K562 (cell line): ENCODE measurements around the gene RYR1. TPM values are rescaled to one million over a fixed set of nuclear protein-coding genes. Genes with fewer than 3 reads are reported as not detected.
A peak's percentile ranks its signal among the peaks of the same experiment; 100 is the strongest.

Experiments used
- NCOA4 ChIP-seq: fragments of 450-650 bp; IDR thresholded peaks from 2 replicates; pipeline ENCODE4 v1.6.1; 2018; ENCODE audit warnings: mild to moderate bottlenecking; ENCODE audit not compliant: partially characterized antibody
- PTBP1 ChIP-seq: fragments of 200-400 bp; formaldehyde crosslinking; IDR thresholded peaks from 2 replicates; pipeline ENCODE4 v1.6.1; 2017; ENCODE audit warnings: low read depth, low read length
- RFX5 ChIP-seq: IDR thresholded peaks from 2 replicates; pipeline ENCODE4 v1.6.1; 2011; ENCODE audit warnings: low read depth, mild to moderate bottlenecking, improper control_type of control experiment, low read length
- TOE1 ChIP-seq, 2 experiments: fragments of 450-650 bp in 1 of 2; sonication (generic) in 1 of 2; formaldehyde crosslinking in 1 of 2; IDR thresholded peaks; 2 replicates each; pipeline versions ENCODE4 v1.7.1 to v1.8.0; 2016 to 2022; ENCODE audit warnings: borderline replicate concordance in 2 of 2, mild to moderate bottlenecking in 2 of 2, antibody characterized with exemption in 1 of 2, inconsistent platforms in 1 of 2, low read depth in 1 of 2, missing genetic modification reagents in 1 of 2, moderate library complexity in 1 of 2
- ZNF766 ChIP-seq: fragments of 200-800 bp; sonication (Bioruptor generic); conservative IDR thresholded peaks from 2 replicates; pipeline ENCODE4 v1.6.1; 2016; ENCODE audit warnings: missing genetic modification characterization, missing compliant biosample characterization
- polyA plus RNA-seq, 8 experiments: library from polyadenylated mRNA; depleted of rRNA in 4 of 8; stranded (reverse) in 5 of 8; unstranded in 3 of 8; fragments of >200 nt; fragmentation: Nextera tagmentation in 2 of 8; fragmentation: Illumina TruSeq in 1 of 8; extraction: Ambion mirVana in 2 of 8; extraction: Trizol in 1 of 8; gene quantifications; 2 replicates each; pipeline versions ENCODE4 v1.2.1 to v1.2.3, GENCODE V29; 2011 to 2014; ENCODE audit warnings: inconsistent platforms in 1 of 8, missing spikeins in 1 of 8
- total RNA-seq, 7 experiments: library from RNA; depleted of rRNA in 6 of 7; stranded (reverse); fragments of >200 nt in 6 of 7; fragmentation: Illumina TruSeq in 2 of 7; extraction: Trizol in 2 of 7; gene quantifications; 2 replicates each; pipeline versions ENCODE4 v1.2.1 to v1.2.3, GENCODE V29; 2011 to 2021; ENCODE audit warnings: low replicate concordance in 1 of 7
- TF ChIP-seq, protein P1 (sequence below): fragments of 450-650 bp; IDR thresholded peaks from 2 replicates; pipeline ENCODE4 v1.6.1; 2016; ENCODE audit warnings: mild to moderate bottlenecking
- TF ChIP-seq, protein P2 (sequence below): sonication (generic); formaldehyde crosslinking; IDR thresholded peaks from 2 replicates; pipeline ENCODE4 v1.8.0; 2022; ENCODE audit warnings: missing genetic modification reagents, mild to moderate bottlenecking, borderline replicate concordance
- TF ChIP-seq, protein P3 (sequence below): IDR thresholded peaks from 3 replicates; pipeline ENCODE4 v1.6.1; 2011; ENCODE audit warnings: borderline replicate concordance, mild to moderate bottlenecking, moderate library complexity; ENCODE audit not compliant: insufficient read length; ENCODE audit errors: extremely low read depth
- TF ChIP-seq, protein P4 (sequence below), 2 experiments: IDR thresholded peaks in 1 of 2; conservative IDR thresholded peaks in 1 of 2; 2 replicates each; pipeline ENCODE4 v1.6.1; 2016; ENCODE audit warnings: low read depth in 2 of 2, mild to moderate bottlenecking in 1 of 2, missing compliant biosample characterization in 1 of 2, missing genetic modification characterization in 1 of 2, moderate library complexity in 1 of 2

Gene RYR1
- total and polyA plus RNA-seq, 9 of the 15 experiments (the other 6 are each of a cell fraction or from before 2014, with no cell fraction given), result 0.11 to 7.4 (median 3.7) TPM

DNA sequence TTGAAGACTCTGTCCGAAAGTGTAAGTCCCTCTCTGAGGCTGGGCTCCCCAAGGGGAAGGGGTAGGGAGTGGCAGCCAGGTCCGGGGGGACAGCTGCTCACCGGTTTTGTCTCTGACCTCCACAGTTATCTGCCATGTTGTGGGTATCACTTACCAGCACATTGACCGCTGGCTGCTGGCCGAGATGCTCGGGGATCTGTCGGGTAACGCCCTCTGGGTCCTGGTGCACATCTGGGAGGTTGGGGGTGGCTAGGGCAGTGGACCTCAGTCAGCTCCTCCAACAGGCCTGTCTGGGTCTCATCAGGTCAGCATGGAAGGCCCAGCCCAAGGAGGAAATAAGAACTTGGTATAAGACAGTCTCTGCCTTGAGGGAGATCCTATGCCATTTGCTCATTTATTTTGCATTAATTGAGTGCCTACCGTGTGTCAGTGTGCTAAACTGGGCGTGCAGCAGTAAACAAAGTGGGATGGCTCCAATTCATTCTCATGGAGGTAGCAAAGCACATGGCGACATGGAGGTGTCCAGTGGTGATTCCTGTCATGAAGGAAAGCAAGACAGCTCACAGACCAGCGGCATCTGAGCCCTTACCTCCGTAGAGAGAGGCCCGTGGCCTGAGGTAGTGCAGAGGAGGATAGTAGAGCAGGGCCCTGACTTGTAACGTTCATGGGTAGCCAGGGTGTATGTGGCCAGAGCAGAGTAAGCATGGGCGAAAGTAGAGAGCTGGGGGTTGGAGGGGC is 199.2 kb downstream of the RYR1 start (continued):
- TF ChIP-seq, protein P1, sequence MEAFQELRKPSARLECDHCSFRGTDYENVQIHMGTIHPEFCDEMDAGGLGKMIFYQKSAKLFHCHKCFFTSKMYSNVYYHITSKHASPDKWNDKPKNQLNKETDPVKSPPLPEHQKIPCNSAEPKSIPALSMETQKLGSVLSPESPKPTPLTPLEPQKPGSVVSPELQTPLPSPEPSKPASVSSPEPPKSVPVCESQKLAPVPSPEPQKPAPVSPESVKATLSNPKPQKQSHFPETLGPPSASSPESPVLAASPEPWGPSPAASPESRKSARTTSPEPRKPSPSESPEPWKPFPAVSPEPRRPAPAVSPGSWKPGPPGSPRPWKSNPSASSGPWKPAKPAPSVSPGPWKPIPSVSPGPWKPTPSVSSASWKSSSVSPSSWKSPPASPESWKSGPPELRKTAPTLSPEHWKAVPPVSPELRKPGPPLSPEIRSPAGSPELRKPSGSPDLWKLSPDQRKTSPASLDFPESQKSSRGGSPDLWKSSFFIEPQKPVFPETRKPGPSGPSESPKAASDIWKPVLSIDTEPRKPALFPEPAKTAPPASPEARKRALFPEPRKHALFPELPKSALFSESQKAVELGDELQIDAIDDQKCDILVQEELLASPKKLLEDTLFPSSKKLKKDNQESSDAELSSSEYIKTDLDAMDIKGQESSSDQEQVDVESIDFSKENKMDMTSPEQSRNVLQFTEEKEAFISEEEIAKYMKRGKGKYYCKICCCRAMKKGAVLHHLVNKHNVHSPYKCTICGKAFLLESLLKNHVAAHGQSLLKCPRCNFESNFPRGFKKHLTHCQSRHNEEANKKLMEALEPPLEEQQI, result no peak
- TF ChIP-seq PTBP1 (0 out of 2 replicates have a peak, but pooled peaks have one; percentile 18), TOE1 (IDR thresholded peaks at IDR 0.05; ENCODE audit: borderline replicate concordance) (no peak), TOE1 (CRISPR knock-in tag; IDR thresholded peaks at IDR 0.05; ENCODE audit: borderline replicate concordance, low read depth) (no peak), NCOA4 (no peak), ZNF766 (CRISPR knock-in tag) (no peak), RFX5 (no peak)
- TF ChIP-seq, protein P2, sequence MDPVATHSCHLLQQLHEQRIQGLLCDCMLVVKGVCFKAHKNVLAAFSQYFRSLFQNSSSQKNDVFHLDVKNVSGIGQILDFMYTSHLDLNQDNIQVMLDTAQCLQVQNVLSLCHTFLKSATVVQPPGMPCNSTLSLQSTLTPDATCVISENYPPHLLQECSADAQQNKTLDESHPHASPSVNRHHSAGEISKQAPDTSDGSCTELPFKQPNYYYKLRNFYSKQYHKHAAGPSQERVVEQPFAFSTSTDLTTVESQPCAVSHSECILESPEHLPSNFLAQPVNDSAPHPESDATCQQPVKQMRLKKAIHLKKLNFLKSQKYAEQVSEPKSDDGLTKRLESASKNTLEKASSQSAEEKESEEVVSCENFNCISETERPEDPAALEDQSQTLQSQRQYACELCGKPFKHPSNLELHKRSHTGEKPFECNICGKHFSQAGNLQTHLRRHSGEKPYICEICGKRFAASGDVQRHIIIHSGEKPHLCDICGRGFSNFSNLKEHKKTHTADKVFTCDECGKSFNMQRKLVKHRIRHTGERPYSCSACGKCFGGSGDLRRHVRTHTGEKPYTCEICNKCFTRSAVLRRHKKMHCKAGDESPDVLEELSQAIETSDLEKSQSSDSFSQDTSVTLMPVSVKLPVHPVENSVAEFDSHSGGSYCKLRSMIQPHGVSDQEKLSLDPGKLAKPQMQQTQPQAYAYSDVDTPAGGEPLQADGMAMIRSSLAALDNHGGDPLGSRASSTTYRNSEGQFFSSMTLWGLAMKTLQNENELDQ (CRISPR knock-in tag), result no peak
- TF ChIP-seq, protein P3, sequence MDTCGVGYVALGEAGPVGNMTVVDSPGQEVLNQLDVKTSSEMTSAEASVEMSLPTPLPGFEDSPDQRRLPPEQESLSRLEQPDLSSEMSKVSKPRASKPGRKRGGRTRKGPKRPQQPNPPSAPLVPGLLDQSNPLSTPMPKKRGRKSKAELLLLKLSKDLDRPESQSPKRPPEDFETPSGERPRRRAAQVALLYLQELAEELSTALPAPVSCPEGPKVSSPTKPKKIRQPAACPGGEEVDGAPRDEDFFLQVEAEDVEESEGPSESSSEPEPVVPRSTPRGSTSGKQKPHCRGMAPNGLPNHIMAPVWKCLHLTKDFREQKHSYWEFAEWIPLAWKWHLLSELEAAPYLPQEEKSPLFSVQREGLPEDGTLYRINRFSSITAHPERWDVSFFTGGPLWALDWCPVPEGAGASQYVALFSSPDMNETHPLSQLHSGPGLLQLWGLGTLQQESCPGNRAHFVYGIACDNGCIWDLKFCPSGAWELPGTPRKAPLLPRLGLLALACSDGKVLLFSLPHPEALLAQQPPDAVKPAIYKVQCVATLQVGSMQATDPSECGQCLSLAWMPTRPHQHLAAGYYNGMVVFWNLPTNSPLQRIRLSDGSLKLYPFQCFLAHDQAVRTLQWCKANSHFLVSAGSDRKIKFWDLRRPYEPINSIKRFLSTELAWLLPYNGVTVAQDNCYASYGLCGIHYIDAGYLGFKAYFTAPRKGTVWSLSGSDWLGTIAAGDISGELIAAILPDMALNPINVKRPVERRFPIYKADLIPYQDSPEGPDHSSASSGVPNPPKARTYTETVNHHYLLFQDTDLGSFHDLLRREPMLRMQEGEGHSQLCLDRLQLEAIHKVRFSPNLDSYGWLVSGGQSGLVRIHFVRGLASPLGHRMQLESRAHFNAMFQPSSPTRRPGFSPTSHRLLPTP, result no peak
- TF ChIP-seq, protein P4, sequence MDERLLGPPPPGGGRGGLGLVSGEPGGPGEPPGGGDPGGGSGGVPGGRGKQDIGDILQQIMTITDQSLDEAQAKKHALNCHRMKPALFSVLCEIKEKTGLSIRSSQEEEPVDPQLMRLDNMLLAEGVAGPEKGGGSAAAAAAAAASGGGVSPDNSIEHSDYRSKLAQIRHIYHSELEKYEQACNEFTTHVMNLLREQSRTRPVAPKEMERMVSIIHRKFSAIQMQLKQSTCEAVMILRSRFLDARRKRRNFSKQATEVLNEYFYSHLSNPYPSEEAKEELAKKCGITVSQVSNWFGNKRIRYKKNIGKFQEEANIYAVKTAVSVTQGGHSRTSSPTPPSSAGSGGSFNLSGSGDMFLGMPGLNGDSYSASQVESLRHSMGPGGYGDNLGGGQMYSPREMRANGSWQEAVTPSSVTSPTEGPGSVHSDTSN (CRISPR knock-in tag; IDR thresholded peaks at IDR 0.05; ENCODE audit: low read depth), result no peak
- TF ChIP-seq, protein P4 (tag; conservative IDR thresholded peaks at IDR 0.05; ENCODE audit: low read depth), result no peak
